OCI-LY3 (cell line): ENCODE measurements around the gene FAM13B.

Experiments used
- H2AFZ ChIP-seq: fragments of 200-600, 300-600 bp; shearing (Covaris generic); 2 replicates; pipeline ENCODE4 v1.6.0; 2014; ENCODE audit warnings: antibody characterized with exemption, low read depth, low read length
- H3K27ac ChIP-seq: fragments of 200-600, 300-600 bp; sonication (generic); 2 replicates; pipeline ENCODE4 v1.5.1; 2014; ENCODE audit warnings: mild to moderate bottlenecking, low read length, moderate library complexity, mixed read lengths
- H3K27me3 ChIP-seq: fragments of 200-600, 300-600 bp; sonication (generic); 2 replicates; pipeline ENCODE4 v1.6.1; 2014; ENCODE audit warnings: low read depth, low read length, mixed read lengths
- H3K36me3 ChIP-seq: fragments of 200-600, 300-600 bp; sonication (generic); replicated peaks from 2 replicates; pipeline ENCODE3; 2014; ENCODE audit warnings: low read depth, low read length, mixed read lengths
- H3K4me1 ChIP-seq: fragments of 300-600, 200-600 bp; sonication (generic); 2 replicates; pipeline ENCODE4 v1.6.1; 2014; ENCODE audit warnings: low read length, mixed read lengths
- H3K4me2 ChIP-seq: fragments of 200-600, 300-600 bp; sonication (generic); 2 replicates; pipeline ENCODE4 v1.6.1; 2014; ENCODE audit warnings: low read length, mixed read lengths
- H3K4me3 ChIP-seq: fragments of 300-600, 200-600 bp; sonication (generic); 2 replicates; pipeline ENCODE4 v1.5.1; 2014; ENCODE audit warnings: antibody characterized with exemption, mild to moderate bottlenecking, low read length, moderate library complexity
- H3K79me2 ChIP-seq: fragments of 300-600, 200-600 bp; shearing (Covaris generic); 2 replicates; pipeline ENCODE4 v1.6.1; 2014; ENCODE audit warnings: mild to moderate bottlenecking, low read length, mixed read lengths
- H3K9ac ChIP-seq: fragments of 300-600, 200-600 bp; shearing (Covaris generic); 2 replicates; pipeline ENCODE4 v1.6.0; 2014; ENCODE audit warnings: mild to moderate bottlenecking, low read length, moderate library complexity
- H3K9me3 ChIP-seq: fragments of 200-600, 300-600 bp; shearing (Covaris generic); 2 replicates; pipeline ENCODE4 v1.6.1; 2014; ENCODE audit warnings: low read length, mixed read lengths; ENCODE audit not compliant: insufficient read depth
- H4K20me1 ChIP-seq: fragments of 200-600, 300-600 bp; sonication (generic); 2 replicates; pipeline ENCODE4 v1.6.1; 2016; ENCODE audit warnings: low read length, mixed read lengths; ENCODE audit not compliant: insufficient read depth
- EZH2phosphoT487 ChIP-seq: fragments of 200-600 bp; shearing (Covaris generic); IDR thresholded peaks from 2 replicates; pipeline ENCODE4 v1.6.1; 2018; ENCODE audit warnings: antibody characterized with exemption, mixed run types, low read depth
- TF ChIP-seq, protein P1 (sequence below): fragments of 200-600, 300-600 bp; sonication (generic); IDR thresholded peaks from 2 replicates; pipeline ENCODE4 v1.5.1; 2014; ENCODE audit warnings: antibody characterized with exemption, low read length, low read depth

Gene FAM13B

DNA sequence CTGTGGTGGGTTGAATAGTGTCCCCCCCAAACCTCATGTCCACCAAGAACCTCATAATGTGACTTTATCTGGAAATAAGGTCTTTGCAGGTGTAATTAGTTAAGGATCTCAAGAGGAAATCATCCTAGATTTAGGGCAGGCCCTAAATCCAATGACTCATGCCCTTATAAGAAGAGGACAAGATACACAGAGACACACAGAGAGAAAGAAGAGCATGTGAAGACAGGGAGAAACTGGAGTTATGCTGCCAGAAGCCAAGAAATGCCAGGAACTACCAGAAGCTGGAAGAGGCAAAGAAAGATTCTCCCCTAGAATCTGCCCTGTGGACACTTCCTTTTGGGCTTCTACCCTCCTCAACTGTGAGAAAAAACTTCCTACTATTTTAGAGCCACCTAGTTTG, 8.8 kb downstream of the FAM13B start:
- Histone ChIP-seq H3K79me2 (peaks cover 82% of the 10 kb centered on the region), H3K36me3 (peaks cover 19% of the 10 kb centered on the region), H3K9me3 (no peaks in the 10 kb centered on the region), H3K4me3 (no peak overlapping the region), H3K27ac (no peak overlapping the region), H4K20me1 (peaks cover 78% of the 10 kb centered on the region), H3K4me1 (peaks cover 17% of the 10 kb centered on the region), H2AFZ (no peak overlapping the region), H3K9ac (no peak overlapping the region), H3K27me3 (no peaks in the 10 kb centered on the region), H3K4me2 (no peak overlapping the region)
- TF ChIP-seq EZH2phosphoT487: no peak
- TF ChIP-seq, protein P1, sequence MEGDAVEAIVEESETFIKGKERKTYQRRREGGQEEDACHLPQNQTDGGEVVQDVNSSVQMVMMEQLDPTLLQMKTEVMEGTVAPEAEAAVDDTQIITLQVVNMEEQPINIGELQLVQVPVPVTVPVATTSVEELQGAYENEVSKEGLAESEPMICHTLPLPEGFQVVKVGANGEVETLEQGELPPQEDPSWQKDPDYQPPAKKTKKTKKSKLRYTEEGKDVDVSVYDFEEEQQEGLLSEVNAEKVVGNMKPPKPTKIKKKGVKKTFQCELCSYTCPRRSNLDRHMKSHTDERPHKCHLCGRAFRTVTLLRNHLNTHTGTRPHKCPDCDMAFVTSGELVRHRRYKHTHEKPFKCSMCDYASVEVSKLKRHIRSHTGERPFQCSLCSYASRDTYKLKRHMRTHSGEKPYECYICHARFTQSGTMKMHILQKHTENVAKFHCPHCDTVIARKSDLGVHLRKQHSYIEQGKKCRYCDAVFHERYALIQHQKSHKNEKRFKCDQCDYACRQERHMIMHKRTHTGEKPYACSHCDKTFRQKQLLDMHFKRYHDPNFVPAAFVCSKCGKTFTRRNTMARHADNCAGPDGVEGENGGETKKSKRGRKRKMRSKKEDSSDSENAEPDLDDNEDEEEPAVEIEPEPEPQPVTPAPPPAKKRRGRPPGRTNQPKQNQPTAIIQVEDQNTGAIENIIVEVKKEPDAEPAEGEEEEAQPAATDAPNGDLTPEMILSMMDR: no peak

DNA sequence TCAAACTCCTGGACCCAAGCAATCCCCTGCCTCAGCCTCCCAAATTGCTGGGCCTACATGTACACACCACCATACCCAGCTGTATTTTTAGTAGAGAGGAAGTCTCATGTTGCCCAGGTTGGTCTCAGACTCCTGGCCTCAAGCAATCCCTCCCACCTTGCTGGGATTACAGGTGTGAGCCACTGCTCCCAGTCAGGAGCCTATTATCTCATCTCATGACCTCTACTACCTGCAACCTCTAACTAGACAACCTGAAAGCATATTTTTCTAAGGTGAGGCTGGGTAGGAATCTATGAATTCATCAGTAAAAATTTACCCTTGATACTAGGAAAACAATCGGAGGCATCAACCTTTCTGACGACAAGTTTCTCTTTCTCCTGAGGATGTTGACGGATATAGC, 10.0 kb downstream of the FAM13B start:
- Histone ChIP-seq H4K20me1 (peaks cover 69% of the 10 kb centered on the region), H3K79me2 (peaks cover 70% of the 10 kb centered on the region), H3K9me3 (no peaks in the 10 kb centered on the region), H3K4me2 (no peak overlapping the region), H3K27ac (no peak overlapping the region), H3K9ac (no peak overlapping the region), H3K4me1 (peaks cover 5% of the 10 kb centered on the region), H3K4me3 (no peak overlapping the region), H3K27me3 (no peaks in the 10 kb centered on the region), H2AFZ (no peak overlapping the region), H3K36me3 (peaks cover 31% of the 10 kb centered on the region)
- TF ChIP-seq EZH2phosphoT487: no peak
- TF ChIP-seq, protein P1: no peak

DNA sequence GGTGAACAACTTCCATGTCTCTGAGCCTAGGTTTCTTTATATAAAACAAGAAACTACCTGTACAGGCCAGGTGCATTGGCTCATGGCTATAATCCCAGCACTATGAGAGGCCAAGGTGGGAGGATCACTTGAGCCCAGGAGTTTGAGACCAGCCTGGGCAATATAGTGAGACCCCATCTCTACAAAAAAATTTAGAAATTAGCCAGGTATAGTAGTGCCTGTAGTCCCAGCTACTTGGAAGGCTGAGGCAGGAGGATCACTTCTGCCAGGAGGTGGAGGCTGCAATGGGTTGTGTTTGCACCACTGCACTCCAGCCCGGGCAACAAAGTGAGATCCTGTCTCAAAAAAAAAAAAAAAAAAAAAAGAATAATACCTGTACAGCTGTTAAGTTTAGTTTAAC, 11.1 kb downstream of the FAM13B start:
- Histone ChIP-seq H3K27me3 (no peaks in the 10 kb centered on the region), H3K9ac (no peak overlapping the region), H2AFZ (no peak overlapping the region), H3K27ac (no peak overlapping the region), H3K36me3 (peaks cover 26% of the 10 kb centered on the region), H4K20me1 (peaks cover 58% of the 10 kb centered on the region), H3K4me1 (no peaks in the 10 kb centered on the region), H3K9me3 (no peaks in the 10 kb centered on the region), H3K79me2 (peaks cover 59% of the 10 kb centered on the region), H3K4me3 (no peak overlapping the region), H3K4me2 (no peak overlapping the region)
- TF ChIP-seq EZH2phosphoT487: no peak
- TF ChIP-seq, protein P1: no peak

DNA sequence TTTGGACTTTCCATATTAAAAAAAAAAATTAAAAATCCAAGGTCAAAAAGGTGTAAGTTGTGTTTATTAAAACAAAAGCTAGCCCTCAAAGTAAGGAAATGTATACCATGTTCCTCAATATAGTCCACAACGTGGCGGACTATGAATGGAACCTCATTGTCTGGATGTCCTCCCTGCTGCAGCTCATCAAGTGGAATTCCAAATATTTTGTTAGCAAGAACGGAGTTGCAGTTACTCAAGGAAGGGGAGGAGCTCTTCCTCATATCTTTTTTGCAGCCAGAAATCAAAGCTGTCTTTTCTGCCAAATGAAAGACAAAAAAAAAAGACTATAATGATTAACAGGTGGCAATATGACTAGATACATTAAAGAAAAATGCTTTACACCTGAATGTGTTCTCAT, 14.0 kb downstream of the FAM13B start:
- Histone ChIP-seq H3K9me3 (no peaks in the 10 kb centered on the region), H3K4me1 (no peaks in the 10 kb centered on the region), H3K4me3 (no peak overlapping the region), H3K4me2 (no peak overlapping the region), H3K27ac (no peak overlapping the region), H2AFZ (no peak overlapping the region), H3K36me3 (peaks cover 32% of the 10 kb centered on the region), H3K27me3 (no peaks in the 10 kb centered on the region), H4K20me1 (peaks cover 37% of the 10 kb centered on the region), H3K79me2 (peaks cover 34% of the 10 kb centered on the region), H3K9ac (no peak overlapping the region)
- TF ChIP-seq, protein P1: no peak
- TF ChIP-seq EZH2phosphoT487: no peak
